ENCODE measurements around the gene PLPP3.

GRCh38 chr1:56570924-56571372 is 8.4 kb downstream of the PLPP3 start:
- TF ChIP-seq POLR2AphosphoS5 (IDR thresholded peaks at IDR 0.05; ENCODE audit: low read depth, low read length) (no peak), POLR2A (IDR thresholded peaks at IDR 0.05; ENCODE audit: low read depth, low read length) (no peak)

All from GM12892 (cell line).